BJ (cell line): ENCODE data around the gene TIAM2. TPM values are rescaled to one million over a fixed set of nuclear protein-coding genes. Genes with fewer than 3 reads are reported as not detected.
A peak's percentile ranks its signal among the peaks of the same experiment; 100 is the strongest.

Experiments used
- CTCF ChIA-PET: fragments of 350-600 bp; formaldehyde crosslinking; extraction: SDS; loops from one replicate; lab custom pipeline; 2021; ENCODE audit warnings: antibody characterized with exemption, inconsistent platforms; lab: Yijun Ruan, JAX
- POLR2A ChIA-PET: fragments of 300-600 bp; sonication (Branson Sonifier 250); formaldehyde crosslinking; extraction: SDS; loops from one replicate; lab custom pipeline; 2021; ENCODE audit warnings: antibody characterized with exemption; lab: Charles Lee
- DNase-seq: peaks from one replicate; pipeline ENCODE4 v3.0.0-alpha.2; 2011; ENCODE audit warnings: low read depth
- H3K27me3 ChIP-seq: 2 replicates; pipeline ENCODE4 v1.6.0; 2011; ENCODE audit warnings: low read length; ENCODE audit not compliant: control insufficient read depth, insufficient read depth
- H3K36me3 ChIP-seq: 2 replicates; pipeline ENCODE4 v1.5.1; 2011; ENCODE audit warnings: low read length; ENCODE audit not compliant: control insufficient read depth, insufficient read depth
- H3K4me3 ChIP-seq: 2 replicates; pipeline ENCODE4 v1.5.1; 2011; ENCODE audit warnings: low read depth, mild to moderate bottlenecking, control low read depth, low read length
- CTCF ChIP-seq: IDR thresholded peaks from 2 replicates; pipeline ENCODE4 v1.5.1; 2011; ENCODE audit warnings: low read depth, mild to moderate bottlenecking, control low read depth, inconsistent platforms, low read length, moderate library complexity; ENCODE audit not compliant: insufficient read depth
- polyA plus RNA-seq: library from polyadenylated mRNA; depleted of rRNA; stranded (reverse); fragments of >200 nt; gene quantifications from 2 replicates; pipeline ENCODE4 v1.2.3, GENCODE V29; 2011

Gene TIAM2
- polyA plus RNA-seq, 1 experiment: 4.6 TPM

- no peaks in the 10 kb centered on the region; the same call in 1 of the 2 replicates for H3K36me3 ChIP-seq
- H3K4me3 ChIP-seq: no peak overlapping the region
- no peak for DNase-seq
- ChIA-PET POLR2A (no interaction called here), CTCF (interaction anchor here (1.0 kb wide), 2 partner anchors 11 to 386 kb away, joined by 3 to 4 read pairs; no protein-coding TSS in a partner anchor)
- no peaks in the 10 kb centered on the region for H3K27me3 ChIP-seq
- TF ChIP-seq CTCF: no peak
These were observed 66.3 kb downstream of the TIAM2 start for GRCh38 chr6:155061381-155061780.

- ChIA-PET CTCF (interaction anchor here (0.7 kb wide), 1 partner anchor 302 kb away, joined by 3 read pairs; no protein-coding TSS in a partner anchor), POLR2A (no interaction called here)
- no peak for TF ChIP-seq CTCF
- Histone ChIP-seq H3K27me3 (no peaks in the 10 kb centered on the region), H3K36me3 (no peaks in the 10 kb centered on the region; the same call in 1 of the 2 replicates), H3K4me3 (no peak overlapping the region)
- peak; percentile 77 for DNase-seq
These were observed 67.8 kb downstream of the TIAM2 start for GRCh38 chr6:155062866-155063341.

- POLR2A ChIA-PET: no interaction called here
- no peak for DNase-seq
- TF ChIP-seq CTCF: no peak
- H3K36me3 ChIP-seq: no peaks in the 10 kb centered on the region; the same call in 1 of the 2 replicates
- no peak overlapping the region for H3K4me3 ChIP-seq
- CTCF ChIA-PET: interaction anchor here (0.7 to 1.5 kb wide), 2 partner anchors 67 to 107 kb away, joined by 4 read pairs; no protein-coding TSS in a partner anchor
- no peaks in the 10 kb centered on the region for H3K27me3 ChIP-seq
These were observed 69.2 kb downstream of the TIAM2 start for GRCh38 chr6:155064303-155064702.

GRCh38 chr6:155066361-155066760, 71.2 kb downstream of the TIAM2 start:
- no peak overlapping the region for H3K4me3 ChIP-seq
- H3K36me3 ChIP-seq: no peaks in the 10 kb centered on the region; the same call in 1 of the 2 replicates
- no peaks in the 10 kb centered on the region for H3K27me3 ChIP-seq
- CTCF ChIA-PET: interaction anchor here (1.1 kb wide), 1 partner anchor 19 kb away, joined by 4 read pairs; no protein-coding TSS in a partner anchor
- DNase-seq: peak; percentile 56
- no peak for TF ChIP-seq CTCF
- POLR2A ChIA-PET: no interaction called here

GRCh38 chr6:155066921-155067680, 72.0 kb downstream of the TIAM2 start:
- CTCF ChIA-PET: interaction anchor here (0.8 to 1.1 kb wide), 2 partner anchors 10 to 19 kb away, joined by 3 to 4 read pairs; no protein-coding TSS in a partner anchor
- POLR2A ChIA-PET: no interaction called here
- DNase-seq: no peak
- Histone ChIP-seq H3K4me3 (no peak overlapping the region), H3K36me3 (no peaks in the 10 kb centered on the region; the same call in 1 of the 2 replicates), H3K27me3 (no peaks in the 10 kb centered on the region)
- TF ChIP-seq CTCF: no peak
